B cell (primary cell): Measurements from ENCODE around the gene CAV2. TPM values are rescaled to one million over a fixed set of nuclear protein-coding genes. Genes with fewer than 3 reads are reported as not detected.
"Not testable (repeated sequence)": the region's sequence is repeated elsewhere in the genome, so short reads cannot be mapped to it uniquely, and the experiment has no call there.

Experiments used
- ATAC-seq: fragments of 200-7000 bp; cut with Tn5 transposase; one replicate; pipeline ENCODE4 v1.10.0; 2021; ENCODE audit warnings: low read depth, mild to moderate bottlenecking, moderate number of reproducible peaks, moderate library complexity
- CTCF ChIA-PET: fragments of 350-600 bp; sonication (Branson Sonifier 250); formaldehyde crosslinking; loops from one replicate; lab custom pipeline; 2021; ENCODE audit warnings: antibody characterized with exemption, inconsistent platforms; lab: Charles Lee
- POLR2A ChIA-PET: fragments of 350-600 bp; sonication (Branson Sonifier 250); formaldehyde crosslinking; loops from one replicate; lab custom pipeline; 2021; ENCODE audit warnings: antibody characterized with exemption; lab: Charles Lee
- DNase-seq: peaks from one replicate; pipeline ENCODE4 v3.0.0; 2013
- H2AFZ ChIP-seq: 2 replicates; pipeline ENCODE4 v1.6.1; 2012; ENCODE audit warnings: mild to moderate bottlenecking, low read depth, low read length; ENCODE audit not compliant: insufficient read depth, poor library complexity, severe bottlenecking
- H3K27ac ChIP-seq, 2 donors: 1 replicate in 1 of 2; 2 replicates in 1 of 2; pipeline ENCODE4 v1.5.1; 2012 to 2013; ENCODE audit warnings: low read length in 2 of 2, mild to moderate bottlenecking in 2 of 2, moderate library complexity in 1 of 2
- H3K27me3 ChIP-seq, 4 experiments: fragments of 200-600 bp in 1 of 4; sonication (generic) in 1 of 4; replicated peaks in 1 of 4; 1 replicate in 2 of 4; 2 replicates in 2 of 4; pipeline versions ENCODE4 v1.6.1 to v1.7.0; 2013 to 2016; ENCODE audit warnings: low read length in 3 of 4, mild to moderate bottlenecking in 2 of 4, mixed read lengths in 1 of 4, moderate library complexity in 1 of 4; ENCODE audit not compliant: insufficient read depth in 4 of 4, control insufficient read depth in 3 of 4; ENCODE audit errors: control extremely low read depth in 1 of 4
- H3K36me3 ChIP-seq, 2 experiments: replicated peaks in 1 of 2; 1 replicate in 1 of 2; 2 replicates in 1 of 2; pipeline versions ENCODE4 v1.6.1 to v1.7.1; 2013; ENCODE audit warnings: low read length in 1 of 2; ENCODE audit not compliant: insufficient read depth in 2 of 2, control insufficient read depth in 1 of 2; ENCODE audit errors: control extremely low read depth in 1 of 2, extremely low read depth in 1 of 2
- H3K4me1 ChIP-seq, 2 donors: fragments of 200-600 bp in 1 of 2; sonication (generic) in 1 of 2; 1 replicate in 1 of 2; 2 replicates in 1 of 2; pipeline versions ENCODE4 v1.5.1 to v1.6.1; 2013 to 2017; ENCODE audit warnings: low read length in 2 of 2; ENCODE audit not compliant: control insufficient read depth in 2 of 2, insufficient read depth in 2 of 2
- H3K4me2 ChIP-seq: replicated peaks from 2 replicates; pipeline ENCODE3; 2012; ENCODE audit warnings: mild to moderate bottlenecking, low read depth, low read length; ENCODE audit not compliant: poor library complexity, severe bottlenecking
- H3K4me3 ChIP-seq, 5 experiments: fragments of 200-600 bp in 1 of 5; sonication (generic) in 1 of 5; 1 replicate in 3 of 5; 2 replicates in 2 of 5; pipeline versions ENCODE4 v1.5.1 to v1.7.0; 2011 to 2016; ENCODE audit warnings: low read length in 4 of 5, mild to moderate bottlenecking in 4 of 5, low read depth in 2 of 5, control low read depth in 1 of 5, moderate library complexity in 1 of 5; ENCODE audit not compliant: insufficient read depth in 1 of 5; ENCODE audit errors: control extremely low read depth in 1 of 5, extremely low read depth in 1 of 5
- H3K79me2 ChIP-seq: fragments of 200-600 bp; sonication (generic); one replicate; pipeline ENCODE4 v1.6.0; 2016; ENCODE audit warnings: low read length; ENCODE audit not compliant: control insufficient read depth, insufficient read depth
- H3K9ac ChIP-seq: fragments of 200-600 bp; sonication (generic); 2 replicates; pipeline ENCODE4 v1.6.1; 2017; ENCODE audit warnings: mild to moderate bottlenecking, low read length, moderate library complexity
- H3K9me3 ChIP-seq, 3 donors: one replicate each; pipeline versions ENCODE4 v1.6.1 to v1.7.1; 2013; ENCODE audit warnings: low read length in 2 of 3; ENCODE audit not compliant: control insufficient read depth in 2 of 3, insufficient read depth in 1 of 3; ENCODE audit errors: control extremely low read depth in 1 of 3
- H4K20me1 ChIP-seq: 2 replicates; pipeline ENCODE4 v1.6.0; 2012; ENCODE audit warnings: mild to moderate bottlenecking, low read length; ENCODE audit not compliant: insufficient read depth, control insufficient read depth, poor library complexity, severe bottlenecking
- H3K27ac Mint-ChIP-seq: one replicate; pipeline ENCODE4 v1.8.0; 2021; ENCODE audit warnings: mixed read lengths
- H3K27me3 Mint-ChIP-seq: one replicate; pipeline ENCODE4 v1.8.0; 2021; ENCODE audit warnings: mixed read lengths
- H3K4me1 Mint-ChIP-seq: one replicate; pipeline ENCODE4 v1.8.0; 2021; ENCODE audit warnings: mixed read lengths
- H3K4me3 Mint-ChIP-seq: one replicate; pipeline ENCODE4 v1.8.0; 2021; ENCODE audit warnings: mixed read lengths
- H3K9me3 Mint-ChIP-seq: one replicate; pipeline ENCODE4 v1.8.0; 2022; ENCODE audit warnings: mixed read lengths; ENCODE audit not compliant: insufficient read depth
- CTCF ChIP-seq: fragments of 200-600 bp; IDR thresholded peaks from one replicate; pipeline ENCODE4 v1.8.0; 2022; ENCODE audit warnings: antibody characterized with exemption, mild to moderate bottlenecking
- EZH2 ChIP-seq: IDR thresholded peaks from 2 replicates; pipeline ENCODE4 v1.6.1; 2012; ENCODE audit warnings: borderline replicate concordance, low read depth, mild to moderate bottlenecking, moderate library complexity, low read length; ENCODE audit not compliant: insufficient read depth, poor library complexity, severe bottlenecking
- WGBS: methylation state at CpG from one replicate; pipeline ENCODE4 v1.1.5; 2013; ENCODE audit warnings: missing lambda C conversion rate; ENCODE audit not compliant: insufficient coverage; 5-methylcytosine and 5-hydroxymethylcytosine counted together
- intact Hi-C: fragments of 100-400 bp; cut with micrococcal nuclease; formaldehyde crosslinking; loops from one replicate; pipeline ENCODE4 v1.10.0; 2022
- polyA plus RNA-seq: library from polyadenylated mRNA; depleted of rRNA; stranded (reverse); fragments of >200 nt; gene quantifications from 2 replicates; pipeline ENCODE4 v1.2.3, GENCODE V29; 2012
- total RNA-seq, 2 donors: library from RNA; stranded (reverse); fragments of 120-200 nt in 1 of 2; gene quantifications; 1 replicate in 1 of 2; 2 replicates in 1 of 2; pipeline versions ENCODE4 v1.2.3 to v1.2.4, GENCODE V29; 2013 to 2022

Gene CAV2
- total and polyA plus RNA-seq, 2 donors (not counting 1 experiment from before 2014, with no cell fraction given): not detected

DNA sequence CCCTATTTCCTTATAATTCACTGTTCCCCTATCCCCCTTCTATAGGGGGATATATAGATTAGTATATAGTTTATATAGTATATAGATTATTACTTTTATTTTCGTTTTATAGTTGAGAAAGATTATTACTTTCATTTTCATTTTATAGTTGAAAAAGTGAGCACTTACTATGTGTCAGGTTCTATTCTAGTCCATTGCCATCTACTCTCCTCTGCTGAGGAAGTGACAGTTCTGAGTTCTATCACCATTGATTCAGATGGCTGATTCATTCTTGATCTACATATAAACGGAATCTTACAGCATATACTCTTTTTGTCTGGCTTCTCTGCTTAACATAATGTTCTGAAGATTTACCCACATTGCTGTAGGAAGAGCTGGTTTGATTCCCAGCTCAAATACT, 20.7 kb upstream of the CAV2 start:
- ATAC-seq: no peak
- Histone ChIP-seq H3K36me3 (no peaks in the 10 kb centered on the region), H3K4me1 (no peaks in the 10 kb centered on the region), H3K4me3 (no peak overlapping the region), H3K27me3 (peaks cover 0 to 2% (median 0%) of the 10 kb centered on the region in 4 experiments), H4K20me1 (no peaks in the 10 kb centered on the region), H2AFZ (no peak overlapping the region), H3K4me2 (no peak overlapping the region), H3K9me3 (no peaks in the 10 kb centered on the region), H3K79me2 (no peaks in the 10 kb centered on the region), H3K27ac (no peak overlapping the region), H3K9ac (no peak overlapping the region)
- H3K27me3 Mint-ChIP-seq: peaks cover 27% of the 10 kb centered on the region
- CTCF ChIA-PET: no interaction called here
- no peaks in the 10 kb centered on the region for H3K4me1 Mint-ChIP-seq
- H3K27ac Mint-ChIP-seq: no peak overlapping the region
- no peak for TF ChIP-seq CTCF
- no peak for TF ChIP-seq EZH2
- DNase-seq: no peak
- no CpG with 5 or more reads among the region's 2 CpGs for WGBS
- POLR2A ChIA-PET: no interaction called here
- no peak overlapping the region for H3K4me3 Mint-ChIP-seq
- peaks cover 4% of the 10 kb centered on the region for H3K9me3 Mint-ChIP-seq
- intact Hi-C loops: no loop called here

DNA sequence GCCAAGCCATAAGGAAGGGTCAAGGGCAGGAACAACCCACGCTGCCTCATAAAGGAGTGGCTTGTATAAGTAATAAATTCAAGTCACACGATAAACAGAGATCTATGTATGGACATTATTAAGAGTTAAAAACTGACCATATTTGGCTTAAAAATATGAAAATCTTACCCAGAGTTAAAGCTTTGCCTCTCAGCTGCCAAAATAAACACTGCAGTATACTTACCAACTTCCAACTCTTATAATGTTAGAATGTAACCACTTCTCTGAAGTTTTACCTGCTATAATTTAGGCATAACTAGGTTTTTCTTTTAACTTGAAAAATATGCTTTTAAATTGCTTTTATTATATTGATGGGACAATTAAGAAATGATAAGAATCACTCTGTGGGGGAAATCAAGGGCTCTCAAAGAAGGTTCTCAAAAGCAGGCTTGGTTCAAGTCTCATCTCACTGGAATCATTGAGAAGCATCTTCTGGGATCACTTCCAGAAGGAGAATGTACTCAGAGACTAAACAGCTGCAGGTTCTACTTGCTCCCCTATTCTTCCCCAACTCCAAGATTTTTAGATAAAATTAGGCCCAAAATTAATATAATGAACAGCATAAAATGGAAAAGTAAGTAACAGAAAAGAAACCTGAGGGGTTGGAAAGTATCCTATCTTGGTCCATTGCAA, 16.1 kb upstream of the CAV2 start:
- no peak overlapping the region for H3K9ac ChIP-seq
- Mint-ChIP-seq H3K27me3 (peaks cover 35% of the 10 kb centered on the region), H3K4me1 (no peaks in the 10 kb centered on the region), H3K27ac (no peak overlapping the region), H3K4me3 (no peak overlapping the region), H3K9me3 (no peaks in the 10 kb centered on the region)
- CTCF ChIA-PET: no interaction called here
- no peaks in the 10 kb centered on the region for H3K9me3 ChIP-seq
- H4K20me1 ChIP-seq: no peaks in the 10 kb centered on the region
- ATAC-seq (no peak), DNase-seq (no peak)
- H3K4me1 ChIP-seq: no peaks in the 10 kb centered on the region
- no peak overlapping the region for H2AFZ ChIP-seq
- TF ChIP-seq EZH2 (no peak), CTCF (no peak)
- H3K4me2 ChIP-seq: no peak overlapping the region
- no peaks in the 10 kb centered on the region for H3K79me2 ChIP-seq
- no CpG with 5 or more reads among the region's 2 CpGs for WGBS
- no peak overlapping the region for H3K27ac ChIP-seq
- no peaks in the 10 kb centered on the region for H3K36me3 ChIP-seq
- H3K27me3 ChIP-seq: peaks cover 0 to 2% (median 0%) of the 10 kb centered on the region in 4 experiments
- POLR2A ChIA-PET: no interaction called here
- H3K4me3 ChIP-seq: no peak overlapping the region
- intact Hi-C loops: no loop called here

DNA sequence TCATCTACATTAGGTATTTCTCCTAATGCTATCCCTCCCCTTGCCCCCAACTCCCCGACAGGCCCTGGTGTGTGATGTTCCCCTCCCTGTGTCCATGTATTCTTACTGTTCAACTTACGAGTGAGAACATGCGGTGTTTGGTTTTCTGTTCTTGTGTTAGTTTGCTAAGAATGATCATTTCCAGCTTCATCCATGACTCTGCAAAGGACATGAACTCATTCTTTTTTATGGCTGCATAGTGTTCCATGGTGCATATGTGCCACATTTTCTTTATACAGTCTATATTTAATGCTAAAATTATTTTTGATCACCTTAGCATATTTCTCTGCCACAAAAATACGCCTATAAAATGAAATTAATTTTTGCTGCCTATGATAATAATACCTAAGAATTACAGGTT, 15.1 kb upstream of the CAV2 start:
- no CpG with 5 or more reads among the region's 4 CpGs for WGBS
- H3K79me2 ChIP-seq, DNase-seq, H4K20me1 ChIP-seq, CTCF ChIA-PET, POLR2A ChIA-PET, H3K4me1 Mint-ChIP-seq, H3K4me1 ChIP-seq, intact Hi-C loops, H3K4me3 ChIP-seq, H3K9me3 ChIP-seq, H2AFZ ChIP-seq, H3K27ac ChIP-seq, H3K27ac Mint-ChIP-seq, H3K36me3 ChIP-seq, ATAC-seq, H3K9ac ChIP-seq, H3K27me3 ChIP-seq, H3K4me2 ChIP-seq, H3K9me3 Mint-ChIP-seq, H3K4me3 Mint-ChIP-seq: not testable (repeated sequence)
- H3K27me3 Mint-ChIP-seq: peaks cover 35% of the 10 kb centered on the region
